Astrocyte (in vitro differentiated cells and primary cell): ENCODE measurements around the gene LDB3. TPM values are rescaled to one million over a fixed set of nuclear protein-coding genes. Genes with fewer than 3 reads are reported as not detected.

Source experiments
- DNase-seq: peaks from one replicate; pipeline ENCODE4 v3.0.0-alpha.2; 2010; ENCODE audit warnings: low read depth
- FAIRE-seq: peaks from 2 replicates; lab custom pipeline; 2011; peaks lifted over from hg19 to GRCh38; lab: Jason Lieb, UNC
- H2AFZ ChIP-seq: 2 replicates; pipeline ENCODE4 v1.6.0; 2012; ENCODE audit warnings: low read depth, low read length, inconsistent platforms
- H3K27ac ChIP-seq: 2 replicates; pipeline ENCODE4 v1.5.1; 2011; ENCODE audit warnings: low read depth, low read length, inconsistent platforms
- H3K27me3 ChIP-seq: 2 replicates; pipeline ENCODE4 v1.6.0; 2011; ENCODE audit warnings: low read length, inconsistent platforms; ENCODE audit not compliant: insufficient read depth
- H3K36me3 ChIP-seq: 2 replicates; pipeline ENCODE4 v1.5.1; 2011; ENCODE audit warnings: low read length, inconsistent platforms; ENCODE audit not compliant: insufficient read depth
- H3K4me1 ChIP-seq: 2 replicates; pipeline ENCODE4 v1.5.1; 2011; ENCODE audit warnings: low read length, inconsistent platforms; ENCODE audit not compliant: insufficient read depth
- H3K4me2 ChIP-seq: 2 replicates; pipeline ENCODE4 v1.6.0; 2012; ENCODE audit warnings: low read length, inconsistent platforms
- H3K4me3 ChIP-seq: 2 replicates; pipeline ENCODE4 v1.5.1; 2011; ENCODE audit warnings: low read depth, mild to moderate bottlenecking, low read length, inconsistent platforms; ENCODE audit not compliant: insufficient read depth
- H3K79me2 ChIP-seq: 2 replicates; pipeline ENCODE4 v1.6.0; 2012; ENCODE audit warnings: mild to moderate bottlenecking, low read length, inconsistent platforms; ENCODE audit not compliant: insufficient read depth
- H3K9ac ChIP-seq: 2 replicates; pipeline ENCODE4 v1.6.0; 2012; ENCODE audit warnings: mild to moderate bottlenecking, low read length, inconsistent platforms
- H3K9me3 ChIP-seq: 2 replicates; pipeline ENCODE4 v1.5.1; 2012; ENCODE audit warnings: low read depth, mild to moderate bottlenecking, low read length, inconsistent platforms; ENCODE audit not compliant: insufficient read depth
- H4K20me1 ChIP-seq: 2 replicates; pipeline ENCODE4 v1.6.0; 2012; ENCODE audit warnings: low read length, inconsistent platforms; ENCODE audit not compliant: insufficient read depth
- H3K27ac Mint-ChIP-seq: one replicate; pipeline ENCODE4 v1.8.0; 2021; ENCODE audit warnings: mild to moderate bottlenecking, mixed read lengths; ENCODE audit not compliant: unreplicated experiment
- H3K27me3 Mint-ChIP-seq: one replicate; pipeline ENCODE4 v1.8.0; 2021; ENCODE audit warnings: low read depth, mixed read lengths; ENCODE audit not compliant: unreplicated experiment
- H3K36me3 Mint-ChIP-seq: one replicate; pipeline ENCODE4 v1.8.0; 2021; ENCODE audit warnings: low read depth, mixed read lengths; ENCODE audit not compliant: unreplicated experiment
- H3K4me1 Mint-ChIP-seq: one replicate; pipeline ENCODE4 v1.8.0; 2021; ENCODE audit warnings: low read depth, mixed read lengths; ENCODE audit not compliant: unreplicated experiment
- H3K4me3 Mint-ChIP-seq: one replicate; pipeline ENCODE4 v1.8.0; 2021; ENCODE audit warnings: mild to moderate bottlenecking, moderate library complexity, mixed read lengths; ENCODE audit not compliant: unreplicated experiment
- H3K9me3 Mint-ChIP-seq: one replicate; pipeline ENCODE4 v1.8.0; 2021; ENCODE audit warnings: mild to moderate bottlenecking, mixed read lengths; ENCODE audit not compliant: unreplicated experiment
- EZH2 ChIP-seq: IDR thresholded peaks from 2 replicates; pipeline ENCODE4 v1.6.1; 2012; ENCODE audit warnings: mild to moderate bottlenecking, low read length, inconsistent platforms; ENCODE audit not compliant: insufficient read depth
- total RNA-seq: library from RNA; stranded (reverse); gene quantifications from 2 replicates; pipeline ENCODE4 v1.2.1, GENCODE V29; 2021
- TF ChIP-seq, protein P1 (sequence below): IDR thresholded peaks from 2 replicates; pipeline ENCODE4 v1.5.1; 2011; ENCODE audit warnings: low read depth, mild to moderate bottlenecking, inconsistent platforms, low read length, moderate library complexity; ENCODE audit not compliant: insufficient read depth

Gene LDB3
- total RNA-seq, 1 donor from 2014 or later, result 3.5 TPM

DNA sequence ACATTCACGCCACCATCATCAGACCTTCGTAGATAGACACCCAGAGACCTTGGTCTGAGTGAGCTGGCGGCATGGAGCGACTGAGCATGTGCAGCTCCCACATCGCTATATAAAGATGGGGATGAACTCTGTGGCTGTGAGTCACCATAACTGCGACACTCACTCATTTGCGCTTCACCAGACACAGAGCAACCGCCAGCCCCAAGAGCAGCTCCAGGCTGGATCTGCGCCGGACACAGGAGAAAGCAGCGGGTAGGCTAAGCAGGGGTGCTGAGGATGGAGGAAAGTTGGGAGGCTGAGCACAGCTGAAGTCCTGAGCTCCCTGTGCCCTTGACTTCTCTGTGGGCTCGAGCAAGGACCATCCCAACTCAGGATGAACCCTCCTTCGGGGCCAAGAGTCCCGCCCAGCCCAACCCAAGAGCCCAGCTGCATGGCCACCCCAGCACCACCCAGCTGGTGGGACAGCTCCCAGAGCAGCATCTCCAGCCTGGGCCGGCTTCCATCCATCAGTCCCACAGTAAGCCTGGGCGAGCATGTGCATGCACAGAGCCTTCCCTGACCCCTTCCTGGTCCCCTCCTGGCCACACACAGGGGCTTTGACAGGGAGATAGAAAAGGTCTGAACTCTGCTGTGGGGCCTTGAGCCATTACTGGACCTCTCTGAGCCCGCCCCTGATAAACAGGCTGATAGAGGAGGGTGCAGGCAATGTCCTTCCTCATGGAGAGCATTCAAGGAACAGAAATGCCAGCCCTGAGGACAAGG is 13.7 kb upstream of the LDB3 start, which contains the start of gene OPN4:
OPN4 (plus strand) TSS at position 137 of the 762 bp plus-strand sequence; CDS start at position 374, 237 bp downstream.
- Histone ChIP-seq H3K4me3 (no peak within 1 kb of the TSS), H3K4me1 (peaks cover 13% of the 10 kb centered on the region), H3K79me2 (no peaks in the 10 kb centered on the region), H3K27ac (no peak within 1 kb of the TSS), H3K9me3 (no peaks in the 10 kb centered on the region), H3K9ac (peak within 1 kb of the TSS; percentile 11), H3K36me3 (no peaks in the 10 kb centered on the region), H2AFZ (no peak within 1 kb of the TSS), H3K4me2 (peak within 1 kb of the TSS; percentile 45), H4K20me1 (no peaks in the 10 kb centered on the region), H3K27me3 (no peaks in the 10 kb centered on the region)
- Mint-ChIP-seq H3K36me3 (peaks cover 4% of the 10 kb centered on the region), H3K4me1 (peaks cover 3% of the 10 kb centered on the region), H3K27ac (no peak within 1 kb of the TSS), H3K27me3 (peaks cover 33% of the 10 kb centered on the region), H3K9me3 (peaks cover 2% of the 10 kb centered on the region), H3K4me3 (no peak within 1 kb of the TSS)
- no peak for TF ChIP-seq EZH2
- TF ChIP-seq, protein P1, sequence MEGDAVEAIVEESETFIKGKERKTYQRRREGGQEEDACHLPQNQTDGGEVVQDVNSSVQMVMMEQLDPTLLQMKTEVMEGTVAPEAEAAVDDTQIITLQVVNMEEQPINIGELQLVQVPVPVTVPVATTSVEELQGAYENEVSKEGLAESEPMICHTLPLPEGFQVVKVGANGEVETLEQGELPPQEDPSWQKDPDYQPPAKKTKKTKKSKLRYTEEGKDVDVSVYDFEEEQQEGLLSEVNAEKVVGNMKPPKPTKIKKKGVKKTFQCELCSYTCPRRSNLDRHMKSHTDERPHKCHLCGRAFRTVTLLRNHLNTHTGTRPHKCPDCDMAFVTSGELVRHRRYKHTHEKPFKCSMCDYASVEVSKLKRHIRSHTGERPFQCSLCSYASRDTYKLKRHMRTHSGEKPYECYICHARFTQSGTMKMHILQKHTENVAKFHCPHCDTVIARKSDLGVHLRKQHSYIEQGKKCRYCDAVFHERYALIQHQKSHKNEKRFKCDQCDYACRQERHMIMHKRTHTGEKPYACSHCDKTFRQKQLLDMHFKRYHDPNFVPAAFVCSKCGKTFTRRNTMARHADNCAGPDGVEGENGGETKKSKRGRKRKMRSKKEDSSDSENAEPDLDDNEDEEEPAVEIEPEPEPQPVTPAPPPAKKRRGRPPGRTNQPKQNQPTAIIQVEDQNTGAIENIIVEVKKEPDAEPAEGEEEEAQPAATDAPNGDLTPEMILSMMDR, result no peak
- DNase-seq (peak; percentile 83), FAIRE-seq (no peak)

DNA sequence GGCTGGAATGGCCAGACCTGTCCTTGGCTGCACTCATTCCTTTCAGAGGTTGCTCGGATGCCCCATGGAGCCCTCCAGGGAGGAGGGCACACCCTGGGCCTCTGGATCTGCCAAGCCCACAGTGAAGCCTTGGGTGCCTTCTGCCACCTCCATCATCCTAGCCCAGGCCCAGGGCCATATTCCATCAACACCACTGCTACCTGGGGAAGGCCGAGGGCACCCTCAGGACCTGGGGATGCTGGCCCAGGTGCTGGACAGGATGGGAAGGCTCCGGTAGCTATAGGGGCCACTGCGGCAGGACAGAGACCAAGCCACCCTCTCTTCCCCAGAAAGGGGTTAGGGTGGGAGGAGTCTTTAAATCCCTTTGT is 13.2 kb upstream of the LDB3 start:
- peaks cover 33% of the 10 kb centered on the region for H3K27me3 Mint-ChIP-seq
- DNase-seq, result no peak

More for the DNA sequence above, 13.2 kb upstream of the LDB3 start:
- no peak overlapping the region for H2AFZ ChIP-seq
- no peak overlapping the region for H3K27ac ChIP-seq
- Mint-ChIP-seq H3K9me3 (peaks cover 2% of the 10 kb centered on the region), H3K4me3 (no peak overlapping the region), H3K27ac (no peak overlapping the region), H3K36me3 (peaks cover 4% of the 10 kb centered on the region), H3K4me1 (peaks cover 3% of the 10 kb centered on the region)
- no peak overlapping the region for H3K4me3 ChIP-seq
- no peaks in the 10 kb centered on the region for H4K20me1 ChIP-seq
- H3K4me1 ChIP-seq, result peaks cover 13% of the 10 kb centered on the region
- no peaks in the 10 kb centered on the region for H3K27me3 ChIP-seq
- TF ChIP-seq EZH2, result no peak
- TF ChIP-seq, protein P1, result no peak
- no peak for FAIRE-seq
- no peak overlapping the region for H3K9ac ChIP-seq
- no peaks in the 10 kb centered on the region for H3K79me2 ChIP-seq
- no peaks in the 10 kb centered on the region for H3K9me3 ChIP-seq
- no peak overlapping the region for H3K4me2 ChIP-seq
- no peaks in the 10 kb centered on the region for H3K36me3 ChIP-seq
